Measurements from ENCODE around the gene FAM162B.

Gene FAM162B

GRCh38 chr6:116737004-116737403 lies 28.5 kb downstream of the FAM162B start:
- Histone ChIP-seq H3K36me3 (replicated peaks in 1 of 2; ENCODE audit: control insufficient read depth in 2 of 2, insufficient read depth in 2 of 2, low read length in 2 of 2) (peaks cover 0 to 14% of the 10 kb centered on the region in 2 donors), H3K18ac (ENCODE audit: low read length) (no peak overlapping the region), H3K4me2 (ENCODE audit: insufficient read depth, low read length, poor library complexity, severe bottlenecking) (no peak overlapping the region), H2AFZ (ENCODE audit: low read length) (no peak overlapping the region), H2BK15ac (ENCODE audit: low read length) (no peak overlapping the region), H2BK5ac (ENCODE audit: low read length) (no peak overlapping the region), H3K4me1 (ENCODE audit: control insufficient read depth in 2 of 2, insufficient read depth in 1 of 2, low read depth in 1 of 2, low read length in 2 of 2) (no peaks in the 10 kb centered on the region), H3K4me3 (ENCODE audit: low read length in 2 of 2) (no peak overlapping the region), H2AK5ac (ENCODE audit: low read depth, low read length) (no peak overlapping the region), H3K23ac (ENCODE audit: low read depth, low read length, poor library complexity) (no peak overlapping the region), H4K91ac (ENCODE audit: low read depth, low read length, poor library complexity) (no peak overlapping the region), H3K9ac (ENCODE audit: low read depth, low read length, poor library complexity) (no peak overlapping the region), H3K79me1 (ENCODE audit: low read depth, low read length) (no peaks in the 10 kb centered on the region), H3K27ac (replicated peaks; ENCODE audit: low read length) (no peak overlapping the region), H2BK12ac (ENCODE audit: low read length) (no peak overlapping the region), H3K27me3 (ENCODE audit: control insufficient read depth in 3 of 3, insufficient read depth in 3 of 3, low read depth in 1 of 3, low read length in 3 of 3) (no peaks in the 10 kb centered on the region), H4K8ac (ENCODE audit: low read depth, low read length) (no peak overlapping the region), H2BK120ac (ENCODE audit: low read depth, low read length) (no peak overlapping the region), H3K4ac (ENCODE audit: low read length) (no peak overlapping the region), H3K9me3 (replicated peaks in 1 of 2; ENCODE audit: control insufficient read depth in 2 of 2, insufficient read depth in 1 of 2, low read depth in 1 of 2, low read length in 2 of 2) (peaks cover 3 to 10% of the 10 kb centered on the region in 2 donors), H3K14ac (ENCODE audit: low read length) (no peak overlapping the region)
- WGBS, 2 donors (ENCODE audit: extremely low coverage in 2 of 2, insufficient read length in 2 of 2, insufficient replicate concordance in 1 of 2): no CpG with 5 or more reads among the region's 3 CpGs
- DNase-seq (ENCODE audit: low spot score): no peak

GRCh38 chr6:116730513-116730912 lies 35.0 kb downstream of the FAM162B start:
- no peak overlapping the region for H2AFZ ChIP-seq (ENCODE audit: low read length)
- H3K4me3 ChIP-seq (ENCODE audit: low read length in 2 of 2): no peak overlapping the region
- no peaks in the 10 kb centered on the region for H3K9me3 ChIP-seq (replicated peaks in 1 of 2; ENCODE audit: control insufficient read depth in 2 of 2, insufficient read depth in 1 of 2, low read depth in 1 of 2, low read length in 2 of 2)
- no peak overlapping the region for H2BK15ac ChIP-seq (ENCODE audit: low read length)
- no peaks in the 10 kb centered on the region for H3K79me1 ChIP-seq (ENCODE audit: low read depth, low read length)
- H4K8ac ChIP-seq (ENCODE audit: low read depth, low read length): no peak overlapping the region
- no peak overlapping the region for H2BK5ac ChIP-seq (ENCODE audit: low read length)
- H3K27ac ChIP-seq (replicated peaks; ENCODE audit: low read length): no peak overlapping the region
- DNase-seq (ENCODE audit: low spot score): no peak
- H3K27me3 ChIP-seq (ENCODE audit: control insufficient read depth in 3 of 3, insufficient read depth in 3 of 3, low read depth in 1 of 3, low read length in 3 of 3): no peaks in the 10 kb centered on the region
- no peak overlapping the region for H3K18ac ChIP-seq (ENCODE audit: low read length)
- no peak overlapping the region for H3K14ac ChIP-seq (ENCODE audit: low read length)
- no peak overlapping the region for H3K9ac ChIP-seq (ENCODE audit: low read depth, low read length, poor library complexity)
- no peak overlapping the region for H2AK5ac ChIP-seq (ENCODE audit: low read depth, low read length)
- H3K36me3 ChIP-seq (replicated peaks in 1 of 2; ENCODE audit: control insufficient read depth in 2 of 2, insufficient read depth in 2 of 2, low read length in 2 of 2): peaks cover 0 to 74% of the 10 kb centered on the region in 2 donors
- H3K23ac ChIP-seq (ENCODE audit: low read depth, low read length, poor library complexity): no peak overlapping the region
- H3K4me2 ChIP-seq (ENCODE audit: insufficient read depth, low read length, poor library complexity, severe bottlenecking): no peak overlapping the region
- H3K4ac ChIP-seq (ENCODE audit: low read length): no peak overlapping the region
- H2BK120ac ChIP-seq (ENCODE audit: low read depth, low read length): no peak overlapping the region
- H4K91ac ChIP-seq (ENCODE audit: low read depth, low read length, poor library complexity): no peak overlapping the region
- no peaks in the 10 kb centered on the region for H3K4me1 ChIP-seq (ENCODE audit: control insufficient read depth in 2 of 2, insufficient read depth in 1 of 2, low read depth in 1 of 2, low read length in 2 of 2)
- no peak overlapping the region for H2BK12ac ChIP-seq (ENCODE audit: low read length)

GRCh38 chr6:116726947-116727346 lies 38.6 kb downstream of the FAM162B start:
- H3K14ac ChIP-seq (ENCODE audit: low read length): no peak overlapping the region
- H3K27me3 ChIP-seq (ENCODE audit: control insufficient read depth in 3 of 3, insufficient read depth in 3 of 3, low read depth in 1 of 3, low read length in 3 of 3): no peaks in the 10 kb centered on the region
- no peak overlapping the region for H3K4ac ChIP-seq (ENCODE audit: low read length)
- H3K9me3 ChIP-seq (replicated peaks in 1 of 2; ENCODE audit: control insufficient read depth in 2 of 2, insufficient read depth in 1 of 2, low read depth in 1 of 2, low read length in 2 of 2): no peaks in the 10 kb centered on the region
- no peak for DNase-seq (ENCODE audit: low spot score)
- no peak overlapping the region for H2BK12ac ChIP-seq (ENCODE audit: low read length)
- no peak overlapping the region for H3K27ac ChIP-seq (replicated peaks; ENCODE audit: low read length)
- H2BK5ac ChIP-seq (ENCODE audit: low read length): no peak overlapping the region
- no peak overlapping the region for H3K18ac ChIP-seq (ENCODE audit: low read length)
- no peak overlapping the region for H2BK120ac ChIP-seq (ENCODE audit: low read depth, low read length)
- H4K8ac ChIP-seq (ENCODE audit: low read depth, low read length): no peak overlapping the region
- H3K4me2 ChIP-seq (ENCODE audit: insufficient read depth, low read length, poor library complexity, severe bottlenecking): no peak overlapping the region
- H4K91ac ChIP-seq (ENCODE audit: low read depth, low read length, poor library complexity): no peak overlapping the region
- no peak overlapping the region for H2BK15ac ChIP-seq (ENCODE audit: low read length)
- H3K36me3 ChIP-seq (replicated peaks in 1 of 2; ENCODE audit: control insufficient read depth in 2 of 2, insufficient read depth in 2 of 2, low read length in 2 of 2): peaks cover 3 to 94% of the 10 kb centered on the region in 2 donors
- H3K4me3 ChIP-seq (ENCODE audit: low read length in 2 of 2): no peak overlapping the region
- no peaks in the 10 kb centered on the region for H3K4me1 ChIP-seq (ENCODE audit: control insufficient read depth in 2 of 2, insufficient read depth in 1 of 2, low read depth in 1 of 2, low read length in 2 of 2)
- no peak overlapping the region for H3K9ac ChIP-seq (ENCODE audit: low read depth, low read length, poor library complexity)
- no peak overlapping the region for H3K23ac ChIP-seq (ENCODE audit: low read depth, low read length, poor library complexity)
- no peaks in the 10 kb centered on the region for H3K79me1 ChIP-seq (ENCODE audit: low read depth, low read length)
- H2AK5ac ChIP-seq (ENCODE audit: low read depth, low read length): no peak overlapping the region
- no peak overlapping the region for H2AFZ ChIP-seq (ENCODE audit: low read length)

GRCh38 chr6:116714761-116715160 lies 50.8 kb downstream of the FAM162B start:
- no peak overlapping the region for H3K27ac ChIP-seq (replicated peaks; ENCODE audit: low read length)
- H3K4me2 ChIP-seq (ENCODE audit: insufficient read depth, low read length, poor library complexity, severe bottlenecking): no peak overlapping the region
- H3K4me1 ChIP-seq (ENCODE audit: control insufficient read depth in 2 of 2, insufficient read depth in 1 of 2, low read depth in 1 of 2, low read length in 2 of 2): no peaks in the 10 kb centered on the region
- no peak overlapping the region for H4K91ac ChIP-seq (ENCODE audit: low read depth, low read length, poor library complexity)
- no peak overlapping the region for H3K9ac ChIP-seq (ENCODE audit: low read depth, low read length, poor library complexity)
- H2BK15ac ChIP-seq (ENCODE audit: low read length): no peak overlapping the region
- H3K36me3 ChIP-seq (replicated peaks in 1 of 2; ENCODE audit: control insufficient read depth in 2 of 2, insufficient read depth in 2 of 2, low read length in 2 of 2): peaks cover 3 to 80% of the 10 kb centered on the region in 2 donors
- no peak overlapping the region for H3K4ac ChIP-seq (ENCODE audit: low read length)
- no peak overlapping the region for H3K4me3 ChIP-seq (ENCODE audit: low read length in 2 of 2)
- no peak overlapping the region for H2AFZ ChIP-seq (ENCODE audit: low read length)
- H3K23ac ChIP-seq (ENCODE audit: low read depth, low read length, poor library complexity): no peak overlapping the region
- peaks cover 0 to 30% of the 10 kb centered on the region in 2 donors for H3K9me3 ChIP-seq (replicated peaks in 1 of 2; ENCODE audit: control insufficient read depth in 2 of 2, insufficient read depth in 1 of 2, low read depth in 1 of 2, low read length in 2 of 2)
- no peak overlapping the region for H3K14ac ChIP-seq (ENCODE audit: low read length)
- no peaks in the 10 kb centered on the region for H3K79me1 ChIP-seq (ENCODE audit: low read depth, low read length)
- no peaks in the 10 kb centered on the region for H3K27me3 ChIP-seq (ENCODE audit: control insufficient read depth in 3 of 3, insufficient read depth in 3 of 3, low read depth in 1 of 3, low read length in 3 of 3)
- no peak overlapping the region for H4K8ac ChIP-seq (ENCODE audit: low read depth, low read length)
- no peak overlapping the region for H2AK5ac ChIP-seq (ENCODE audit: low read depth, low read length)
- no peak for DNase-seq (ENCODE audit: low spot score)
- H2BK12ac ChIP-seq (ENCODE audit: low read length): no peak overlapping the region
- H3K18ac ChIP-seq (ENCODE audit: low read length): no peak overlapping the region
- no peak overlapping the region for H2BK5ac ChIP-seq (ENCODE audit: low read length)
- H2BK120ac ChIP-seq (ENCODE audit: low read depth, low read length): no peak overlapping the region
- no CpG with 5 or more reads among the region's 2 CpGs for WGBS, 2 donors (ENCODE audit: extremely low coverage in 2 of 2, insufficient read length in 2 of 2, insufficient replicate concordance in 1 of 2)
